ENCODE results near the gene KCNQ1OT1.

KCNQ1OT1 gene

DNA sequence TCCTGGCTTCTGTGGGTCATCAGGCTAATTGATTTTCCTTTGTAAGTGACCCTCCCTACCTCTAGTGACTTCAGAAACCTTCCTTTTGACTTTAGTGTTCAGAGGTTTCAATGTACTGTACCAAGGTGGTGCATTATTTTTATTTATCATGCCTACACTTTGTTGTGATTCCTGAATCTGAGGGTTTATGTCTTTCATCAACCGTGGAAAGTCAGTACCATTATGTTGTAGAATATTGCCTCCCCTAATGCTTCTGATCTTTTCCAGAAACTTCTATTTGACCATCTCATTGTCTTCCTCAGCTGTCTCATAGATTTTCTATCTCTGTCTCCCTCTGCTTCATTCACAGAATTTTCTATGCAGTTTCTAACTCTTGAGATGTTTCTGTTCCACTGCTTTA lies 105.5 kb downstream of the KCNQ1OT1 start:
- DNase-seq (ENCODE audit: low read depth in 2 of 2), result no peak

DNA sequence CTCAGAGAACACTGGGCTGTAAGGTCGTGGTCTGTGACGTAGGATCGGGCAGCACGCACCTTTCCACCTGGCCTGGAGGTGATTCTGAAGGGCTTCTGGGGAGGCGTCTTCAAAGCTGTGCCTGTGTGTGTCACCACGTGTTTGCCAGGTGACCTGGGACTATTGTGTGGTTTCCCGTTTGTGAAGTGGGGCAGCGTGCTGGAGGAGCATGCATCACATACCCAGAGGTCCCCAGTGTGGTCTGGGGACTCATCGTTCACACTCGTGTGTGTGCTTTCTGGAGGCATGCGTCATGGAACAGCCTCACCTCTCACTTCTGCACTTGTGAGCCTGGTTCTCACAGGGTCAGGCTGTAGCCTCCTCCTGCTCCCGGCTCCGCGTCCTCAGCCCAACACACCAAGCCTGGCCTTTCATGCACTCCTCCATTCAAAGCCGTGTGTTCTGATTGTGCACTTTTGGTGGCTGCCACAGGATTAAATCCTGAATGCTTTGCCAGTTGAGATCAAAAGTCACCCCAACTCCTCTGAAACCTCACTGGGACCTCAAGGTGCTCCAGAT lies 106.3 kb downstream of the KCNQ1OT1 start:
- DNase-seq (ENCODE audit: low read depth in 2 of 2), result no peak

DNA sequence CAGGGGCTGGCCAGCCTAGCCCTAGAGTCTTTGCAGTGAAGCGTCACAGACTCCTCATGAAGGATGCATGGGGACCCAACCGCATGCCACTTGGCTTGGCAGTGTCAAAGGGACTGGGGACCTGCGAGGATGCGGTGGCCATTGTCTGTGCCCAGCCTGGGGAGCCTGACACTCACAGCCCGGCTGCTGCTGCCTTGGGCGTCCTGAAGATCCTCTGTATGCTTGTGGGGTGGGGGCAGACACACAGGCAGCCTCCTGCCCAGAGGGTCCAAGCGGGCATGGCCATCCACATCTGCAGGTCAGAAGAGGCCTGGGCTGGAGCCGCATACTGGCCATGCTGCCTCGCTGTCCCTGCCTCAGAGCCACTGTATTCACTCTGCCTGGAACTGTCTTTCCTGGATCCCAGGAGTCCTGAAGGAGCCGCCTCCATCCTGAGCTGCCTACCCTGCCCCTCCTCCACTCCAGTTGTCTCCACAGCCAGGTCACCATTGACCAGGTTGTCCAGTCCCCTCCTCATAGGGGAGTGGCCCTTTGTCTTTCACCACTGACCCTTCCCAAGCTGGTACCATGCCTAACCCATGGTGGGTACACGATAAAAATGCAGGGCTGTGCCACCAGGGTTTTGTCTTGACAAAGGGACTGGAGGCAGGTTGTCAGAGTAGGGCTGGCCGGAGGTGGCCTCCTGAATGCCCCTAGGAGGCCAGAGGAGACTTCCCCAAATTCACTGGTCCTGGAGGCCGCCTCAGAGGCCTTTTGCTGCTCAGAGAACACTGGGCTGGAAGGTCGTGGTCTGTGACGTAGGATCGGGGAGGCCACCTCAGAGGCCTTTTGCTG lies 107.0 kb downstream of the KCNQ1OT1 start:
- DNase-seq (ENCODE audit: low read depth in 2 of 2), result no peak

DNA sequence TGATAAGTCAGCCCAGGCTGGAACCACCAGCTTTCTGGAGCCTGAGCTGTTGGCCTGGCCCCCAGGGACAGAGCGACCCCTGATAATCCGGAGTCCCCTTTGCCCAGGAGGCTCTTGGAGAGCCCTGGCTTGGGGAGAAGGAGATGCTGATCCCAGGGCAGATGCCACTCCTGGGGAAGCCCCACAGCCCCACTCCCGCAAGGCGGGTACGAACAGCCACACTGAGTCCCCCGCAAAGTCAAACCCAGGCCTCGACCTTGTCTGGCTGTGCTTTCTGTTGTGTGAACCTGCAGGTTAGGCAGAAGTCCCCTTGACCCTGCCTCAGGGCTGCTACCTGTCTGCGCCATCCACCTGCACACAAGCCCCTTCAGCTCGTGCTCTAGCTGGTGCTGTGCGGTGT lies 108.0 kb downstream of the KCNQ1OT1 start:
- DNase-seq (ENCODE audit: low read depth in 2 of 2), result no peak

DNA sequence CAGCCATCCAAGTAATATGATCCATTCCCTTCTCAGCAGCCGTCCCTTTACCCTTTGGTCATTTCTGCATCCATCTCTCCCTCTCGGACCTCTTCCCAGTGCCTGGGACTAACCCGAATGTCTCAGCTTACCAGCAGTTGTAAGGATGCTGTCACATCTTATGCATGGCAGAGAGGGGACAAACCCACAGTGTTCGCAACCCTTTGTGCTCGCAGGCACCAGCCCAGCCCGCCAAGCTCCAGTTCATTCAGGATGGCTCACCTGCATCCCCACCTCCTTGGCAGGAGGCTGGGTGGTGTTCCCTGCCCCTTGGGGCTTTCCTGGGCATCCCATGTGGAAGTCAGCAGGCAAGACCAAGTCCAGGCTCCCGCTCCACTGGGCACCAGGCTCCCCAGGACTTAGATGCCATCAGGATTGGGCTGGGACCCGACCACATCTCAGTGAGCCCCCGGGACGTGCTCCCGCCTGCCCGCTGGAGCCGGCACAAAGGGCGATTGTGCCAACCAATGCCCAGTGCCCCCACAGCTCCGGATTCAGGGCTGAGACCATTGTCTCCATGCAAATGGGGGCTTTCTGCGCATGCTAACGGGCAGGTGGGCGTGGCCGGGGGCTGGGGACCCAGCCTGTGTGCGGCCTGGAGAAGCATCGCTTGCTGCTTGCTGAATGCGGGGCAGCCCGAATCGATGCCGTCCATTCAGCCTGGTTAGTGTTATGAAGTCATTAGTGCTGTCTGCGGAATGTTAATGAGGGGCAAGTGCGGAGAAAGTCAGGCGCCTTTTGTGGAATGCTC lies 108.6 kb downstream of the KCNQ1OT1 start:
- DNase-seq (ENCODE audit: low read depth in 2 of 2), result no peak

DNA sequence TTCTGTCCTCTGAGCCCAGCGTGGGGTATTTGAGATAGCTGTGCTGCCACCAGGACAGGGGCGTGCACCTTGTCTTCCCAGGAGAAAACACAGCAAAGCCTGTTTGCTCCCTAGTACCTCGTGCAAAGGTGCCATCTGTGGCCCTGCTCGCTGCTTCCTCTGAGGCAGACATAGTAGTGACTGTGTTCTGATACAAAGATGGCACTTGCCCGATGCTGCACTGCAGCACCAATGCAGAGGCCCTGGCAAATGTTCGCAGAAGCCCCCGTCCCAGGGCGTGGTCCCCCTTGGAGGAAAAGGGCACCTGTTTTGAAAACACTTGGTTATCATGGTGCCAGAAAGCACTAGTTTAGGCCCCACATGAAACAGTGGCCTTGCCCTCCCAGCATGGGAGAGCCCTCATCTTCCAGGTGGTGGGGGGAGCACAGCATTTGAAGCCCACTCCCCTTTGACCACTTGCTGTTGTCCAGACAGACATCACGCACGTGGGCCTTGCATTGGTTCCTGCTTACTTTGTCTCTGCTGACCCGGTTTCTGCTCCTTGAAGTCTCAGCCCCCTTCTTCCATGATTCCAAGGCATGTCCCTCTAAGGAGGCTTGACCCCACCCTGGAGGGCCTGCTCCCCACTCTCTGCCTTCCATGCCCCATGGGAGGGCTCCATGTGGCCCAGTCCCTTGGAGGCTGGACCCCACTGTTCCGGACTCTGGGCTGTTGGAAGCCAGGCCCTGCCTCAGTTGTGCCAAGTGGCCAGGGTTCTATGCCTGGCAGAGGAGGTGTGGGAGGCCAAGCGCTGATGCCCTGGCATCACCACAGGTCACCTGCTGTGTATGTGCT lies 109.4 kb downstream of the KCNQ1OT1 start:
- no peak for DNase-seq (ENCODE audit: low read depth in 2 of 2)

DNA sequence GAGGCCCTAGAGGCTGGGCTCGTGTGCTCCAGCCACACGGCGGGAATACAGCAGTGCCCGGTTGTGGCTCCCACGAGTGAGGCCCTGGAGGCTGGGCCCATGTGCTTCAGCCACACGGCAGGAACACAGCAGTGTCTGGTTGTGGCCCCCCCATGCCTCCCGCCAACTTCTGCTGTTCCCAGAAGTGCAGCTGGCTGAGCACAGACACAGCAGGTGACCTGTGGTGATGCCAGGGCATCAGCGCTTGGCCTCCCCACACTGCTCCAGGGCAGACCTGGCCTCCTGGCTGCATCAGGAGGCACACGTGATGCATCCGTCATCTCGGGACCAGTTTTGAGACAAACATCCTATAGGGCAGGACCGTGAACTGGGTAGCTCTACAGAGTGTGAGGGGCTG lies 110.3 kb downstream of the KCNQ1OT1 start:
- DNase-seq (ENCODE audit: low read depth in 2 of 2), result no peak

DNA sequence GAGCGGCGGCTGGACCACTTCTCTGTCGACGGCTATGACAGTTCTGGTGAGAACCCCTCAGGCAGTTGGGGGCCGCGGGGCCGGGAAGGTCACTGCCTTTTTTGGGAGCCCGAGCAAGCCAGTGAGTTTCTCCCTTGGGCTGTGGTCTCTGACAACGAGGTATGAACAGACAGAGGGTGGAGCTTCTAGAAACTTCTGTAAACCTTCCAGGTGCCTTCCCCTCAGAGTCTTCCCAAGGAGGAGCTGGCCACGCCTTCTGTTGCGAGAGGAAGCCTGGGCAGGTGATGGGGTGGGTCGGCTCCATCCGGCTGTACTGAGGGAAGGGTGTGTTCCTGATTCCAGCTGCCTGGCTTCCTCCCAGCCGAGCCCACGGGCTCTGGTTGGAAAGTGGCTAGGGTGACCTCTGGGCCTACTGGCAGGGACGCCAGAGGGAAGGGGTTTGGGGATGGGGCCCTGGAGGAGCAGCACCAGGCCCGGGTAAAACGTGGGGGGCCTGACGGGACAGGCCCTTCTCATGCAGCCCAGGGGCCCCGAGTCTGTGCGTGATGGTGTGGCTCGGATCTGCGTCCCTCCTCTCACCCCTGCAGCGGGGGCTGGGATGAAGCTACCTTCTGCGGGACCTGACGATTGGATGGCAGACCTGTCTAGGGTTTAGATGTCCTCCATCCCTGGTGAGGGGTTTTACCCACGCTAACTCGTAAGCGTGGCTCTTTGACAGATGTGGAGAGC lies 110.8 kb downstream of the KCNQ1OT1 start:
- DNase-seq (ENCODE audit: low read depth in 2 of 2), result no peak

DNA sequence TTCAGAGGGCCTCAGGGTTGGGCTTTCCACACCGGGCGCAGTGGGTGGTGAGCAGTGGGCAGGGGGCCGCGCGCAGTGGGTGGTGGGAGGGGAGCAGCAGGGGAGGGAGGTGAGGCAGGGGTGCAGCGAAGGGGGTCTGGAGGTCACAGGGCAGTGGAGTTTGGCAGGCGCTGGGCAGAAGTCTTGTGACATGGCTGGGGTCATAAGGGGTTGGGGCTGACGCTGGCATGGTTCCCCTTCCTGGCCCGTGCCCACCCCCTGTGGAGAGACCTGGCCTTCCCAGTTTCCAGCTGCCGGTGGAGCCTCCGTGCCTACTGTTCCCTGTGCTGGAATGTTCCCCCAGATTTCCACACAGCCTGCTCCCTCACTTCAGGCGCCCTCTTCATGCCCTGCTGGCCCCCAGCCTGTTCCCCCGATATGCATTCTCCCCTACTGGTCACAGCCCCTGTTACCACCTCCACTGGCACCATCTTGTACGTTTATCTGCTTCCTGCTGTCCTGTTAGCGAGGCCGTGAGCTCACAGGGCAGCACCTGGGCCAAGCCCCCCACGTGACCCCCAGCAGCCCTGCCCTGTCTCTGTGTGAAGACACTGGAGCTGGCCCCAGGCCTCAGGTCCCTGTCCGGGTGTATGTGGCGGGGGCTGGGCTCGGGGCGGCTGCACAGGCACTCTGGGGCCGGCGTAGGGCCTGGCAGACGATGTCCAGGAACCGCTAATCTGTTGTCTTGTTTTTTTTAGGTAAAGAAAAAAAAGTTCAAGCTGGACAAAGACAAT lies 111.6 kb downstream of the KCNQ1OT1 start:
- DNase-seq (ENCODE audit: low read depth in 2 of 2), result no peak

DNA sequence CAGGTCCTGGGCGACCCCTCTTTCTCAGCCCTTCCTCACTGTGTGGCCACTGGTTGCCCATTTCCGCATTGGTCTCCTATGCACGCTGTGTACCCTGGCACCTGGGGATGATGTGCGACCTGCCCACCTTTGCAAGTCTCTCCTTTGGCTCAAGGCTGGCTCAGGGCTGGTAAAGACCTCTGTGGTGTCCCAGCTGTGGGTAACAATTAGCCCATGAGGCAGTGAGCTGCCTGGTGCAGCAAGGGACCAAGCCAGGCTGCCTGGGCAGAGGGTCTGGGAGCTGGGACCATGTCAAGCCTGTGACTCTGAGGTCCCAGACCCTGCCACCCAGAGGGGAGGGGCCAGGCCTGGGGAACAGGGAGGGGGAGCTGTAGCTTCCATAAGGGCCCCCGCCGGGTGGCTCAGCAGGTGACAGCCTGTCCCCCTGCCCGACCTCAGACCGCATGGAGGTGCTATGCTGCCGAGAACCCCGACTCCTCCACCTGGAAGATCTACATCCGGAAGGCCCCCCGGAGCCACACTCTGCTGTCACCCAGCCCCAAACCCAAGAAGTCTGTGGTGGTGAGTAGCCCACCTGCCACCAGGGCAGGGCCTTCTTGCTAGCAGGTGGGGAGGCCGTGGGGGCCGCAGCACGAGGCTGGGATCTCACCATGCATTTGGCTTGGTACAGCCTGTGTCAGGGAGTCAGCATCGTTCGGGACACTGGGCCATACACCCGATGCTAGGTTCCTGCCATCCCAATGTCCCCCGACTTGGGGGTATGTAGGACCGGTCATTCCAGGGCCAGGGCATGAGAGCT lies 112.5 kb downstream of the KCNQ1OT1 start:
- DNase-seq (ENCODE audit: low read depth in 2 of 2), result no peak

DNA sequence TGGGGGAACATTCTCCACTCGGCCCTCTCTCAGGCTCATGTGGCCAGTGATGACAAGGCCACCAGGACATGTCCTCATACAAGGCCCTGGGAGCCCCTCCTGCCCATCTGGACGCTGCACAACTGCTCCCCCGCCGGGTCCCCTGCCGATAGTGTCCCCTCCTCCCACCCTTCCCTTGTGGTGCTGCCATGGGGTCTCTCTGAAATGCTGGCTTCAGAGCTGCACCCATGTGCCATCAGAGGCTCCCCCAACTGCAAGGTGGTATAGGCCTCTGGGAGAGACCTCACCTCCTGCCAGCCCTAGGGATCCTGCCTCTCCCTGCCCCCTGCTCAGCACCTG lies 113.0 kb downstream of the KCNQ1OT1 start:
- DNase-seq (ENCODE audit: low read depth in 2 of 2), result no peak

DNA sequence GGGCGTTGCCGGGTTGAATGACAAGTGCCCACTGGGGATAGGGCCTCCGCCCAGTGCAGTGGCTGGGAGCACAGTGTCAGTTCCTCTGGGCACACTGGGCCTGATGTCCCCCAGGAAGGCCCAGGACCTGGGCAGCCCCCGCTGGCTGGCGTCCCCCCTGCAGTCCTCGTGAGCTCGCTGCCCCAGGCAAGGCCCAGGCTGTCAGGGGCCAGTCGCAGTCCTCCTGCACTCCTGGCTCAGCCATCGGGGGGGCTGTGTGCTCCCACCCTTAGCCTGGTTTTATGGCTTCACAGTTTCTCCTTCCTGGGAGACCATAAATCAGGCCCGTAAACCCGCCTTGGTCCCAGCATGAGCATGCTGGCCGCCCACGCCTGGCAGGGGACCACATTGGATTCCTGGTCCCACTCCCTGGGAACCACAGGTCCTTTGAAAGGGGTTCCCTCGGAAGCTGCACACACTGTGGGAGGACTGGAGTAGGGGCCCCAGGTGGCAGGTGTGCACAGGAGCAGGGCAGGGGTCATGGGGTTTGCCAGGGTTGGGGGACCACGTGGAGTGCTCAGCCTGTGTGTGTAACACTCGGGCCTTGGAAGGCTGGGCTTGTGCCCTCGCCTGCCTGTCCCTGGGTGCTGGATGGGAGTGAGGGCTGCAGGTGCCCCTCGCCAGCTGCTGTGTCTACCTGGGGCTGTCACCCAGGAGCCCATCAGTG lies 113.6 kb downstream of the KCNQ1OT1 start:
- DNase-seq (ENCODE audit: low read depth in 2 of 2), result no peak

DNA sequence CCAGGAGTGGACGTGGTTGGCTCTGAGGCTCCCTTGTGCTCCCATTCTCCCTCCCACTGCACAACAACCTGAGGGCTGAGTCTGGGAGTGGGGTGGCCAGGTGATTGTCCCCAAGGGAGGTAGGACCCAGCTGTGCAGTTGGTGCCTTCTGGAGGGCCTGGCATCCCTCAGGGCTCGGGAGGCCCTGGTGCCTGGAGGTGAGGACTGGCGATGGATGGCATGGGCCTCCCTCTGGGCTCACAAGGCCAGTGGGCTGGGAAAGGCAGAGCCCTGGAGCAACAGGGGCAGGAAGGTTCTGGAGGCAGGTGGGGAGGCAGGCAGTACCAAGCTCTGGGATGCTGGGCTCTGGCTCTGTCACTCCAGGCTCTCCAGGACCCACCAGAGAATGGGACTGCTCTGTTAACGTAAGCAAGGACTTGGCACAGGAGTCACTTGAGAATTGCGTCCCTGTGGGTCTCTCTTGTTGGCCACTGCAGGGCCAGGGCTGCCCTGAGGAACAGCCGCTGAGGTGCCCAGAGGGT lies 114.2 kb downstream of the KCNQ1OT1 start:
- DNase-seq (ENCODE audit: low read depth in 2 of 2), result no peak

DNA sequence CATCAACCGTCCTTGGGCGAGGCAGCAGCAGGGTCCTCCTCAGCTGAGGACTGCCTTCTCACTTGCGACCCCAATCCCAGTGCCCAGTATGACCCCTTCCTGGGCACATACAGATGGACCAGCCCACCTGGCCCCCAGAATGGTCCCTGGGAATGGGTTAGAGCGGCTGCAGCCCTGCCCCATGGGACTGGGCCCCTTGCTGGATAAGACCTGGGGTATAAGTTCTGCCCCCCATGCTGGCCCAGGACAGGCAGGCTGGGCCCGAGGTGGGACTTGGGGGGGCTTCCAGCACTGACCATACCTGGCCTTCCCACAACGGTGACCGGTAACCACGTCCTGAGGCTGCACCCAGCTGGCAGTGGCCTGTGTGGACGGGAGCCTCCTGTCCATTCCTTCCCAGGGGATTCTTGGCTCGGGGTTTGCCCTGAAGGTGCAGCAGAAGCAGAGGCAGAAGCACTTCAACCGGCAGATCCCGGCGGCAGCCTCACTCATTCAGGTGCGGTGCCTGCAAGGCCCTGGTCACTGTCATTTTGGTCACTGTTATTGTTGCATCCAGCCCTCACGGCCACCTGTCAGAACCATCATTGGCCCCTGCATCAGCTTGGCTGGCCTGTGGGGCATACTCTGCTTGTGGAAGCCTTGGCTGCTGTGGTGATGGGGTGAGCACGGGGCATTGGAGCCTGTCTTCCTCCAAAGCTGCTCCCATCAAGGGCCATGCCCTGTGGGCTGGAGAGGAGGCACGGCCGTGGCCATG lies 114.8 kb downstream of the KCNQ1OT1 start:
- DNase-seq (ENCODE audit: low read depth in 2 of 2), result no peak

DNA sequence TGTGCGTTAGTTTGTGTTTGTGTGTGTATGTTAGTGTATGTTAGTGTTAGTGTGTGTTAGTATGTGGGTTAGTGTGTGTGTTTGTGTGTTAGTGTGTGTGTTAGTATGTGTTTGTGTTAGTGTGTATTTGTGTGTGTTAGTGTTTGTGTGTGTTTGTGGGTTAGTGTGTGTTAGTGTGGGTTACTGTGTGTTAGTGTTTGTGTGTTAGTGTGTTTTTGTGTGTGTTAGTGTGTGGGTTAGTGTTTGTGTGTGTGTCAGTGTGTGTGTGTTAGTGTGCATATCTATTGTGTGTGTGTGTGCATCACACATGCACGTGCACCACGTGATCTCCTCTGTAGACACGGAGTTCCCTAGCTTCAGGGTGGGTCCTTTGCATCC lies 115.4 kb downstream of the KCNQ1OT1 start:
- no peak for DNase-seq (ENCODE audit: low read depth in 2 of 2)

DNA sequence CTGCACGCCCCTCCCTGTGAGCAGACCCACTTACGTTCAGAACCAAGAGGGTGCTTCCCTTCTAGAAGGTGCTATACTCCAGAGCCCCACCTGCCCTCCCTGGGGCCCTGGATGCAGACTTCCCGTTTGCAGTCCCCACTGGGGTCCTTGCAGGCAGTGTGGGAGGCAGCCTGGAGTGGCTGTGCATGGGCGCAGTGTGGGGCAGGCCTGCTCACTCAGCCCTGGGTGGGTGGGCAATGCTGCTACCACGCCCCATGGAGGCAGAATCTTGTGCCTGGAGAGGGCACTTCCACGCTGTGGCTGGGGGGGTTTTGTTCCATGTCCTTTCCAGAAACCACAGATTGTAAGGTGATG lies 116.2 kb downstream of the KCNQ1OT1 start:
- DNase-seq (ENCODE audit: low read depth in 2 of 2), result no peak

DNA sequence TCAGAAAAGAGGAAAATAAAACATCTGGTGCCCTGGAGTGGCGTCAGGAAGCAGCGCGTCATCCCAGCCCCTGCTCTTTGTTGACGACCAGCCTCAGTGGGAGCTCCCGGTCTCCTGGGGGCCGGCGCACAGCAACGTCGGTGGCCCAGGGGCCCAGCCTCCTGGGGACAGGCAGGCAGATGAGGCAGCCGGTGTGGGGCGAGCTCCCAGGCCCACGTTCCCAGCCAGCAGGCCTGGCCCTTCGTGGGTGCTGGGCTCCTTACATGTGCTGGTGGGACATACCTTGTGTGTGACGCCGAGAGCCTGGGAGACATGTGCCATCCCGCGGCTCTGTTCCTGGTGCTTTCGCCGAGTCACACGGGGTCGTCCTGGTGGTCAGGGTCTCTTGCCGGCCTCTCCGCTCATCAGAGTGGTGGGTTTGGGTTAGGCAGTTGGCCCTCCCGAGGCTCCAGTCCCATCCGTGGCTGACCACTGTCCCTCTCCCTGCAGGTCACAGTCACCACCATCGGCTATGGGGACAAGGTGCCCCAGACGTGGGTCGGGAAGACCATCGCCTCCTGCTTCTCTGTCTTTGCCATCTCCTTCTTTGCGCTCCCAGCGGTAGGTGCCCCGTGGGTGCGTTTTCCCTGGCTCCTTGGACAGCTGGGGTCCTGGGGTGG lies 116.7 kb downstream of the KCNQ1OT1 start:
- no peak for DNase-seq (ENCODE audit: low read depth in 2 of 2)

Data from stimulated activated CD8-positive, alpha-beta memory T cell treated with anti-CD3 and anti-CD28 coated beads, Interleukin-7, amount 100 ng/mL, for 1 hour (primary cell).